ENCODE data around the gene LILRB5. TPM values are rescaled to one million over a fixed set of nuclear protein-coding genes. Genes with fewer than 3 reads are reported as not detected.

LILRB5 gene
- total RNA-seq, 1 experiment from 2014 or later: 0.07 TPM

- Mint-ChIP-seq H3K27ac (no peak overlapping the region), H3K9me3 (no peaks in the 10 kb centered on the region), H3K36me3 (no peaks in the 10 kb centered on the region), H3K4me3 (no peak overlapping the region), H3K4me1 (no peaks in the 10 kb centered on the region), H3K27me3 (ENCODE audit: low read depth) (peaks cover 32% of the 10 kb centered on the region)
- no peak for TF ChIP-seq ATF6 (CRISPR knock-in tag; IDR thresholded peaks at IDR 0.05)
- no peak for TF ChIP-seq CTCF (IDR thresholded peaks at IDR 0.05)
- no peak for TF ChIP-seq RORB (CRISPR knock-in tag; IDR thresholded peaks at IDR 0.05)
- no peak for TF ChIP-seq MLX (CRISPR knock-in tag; IDR thresholded peaks at IDR 0.05)
- TF ChIP-seq, protein P1, sequence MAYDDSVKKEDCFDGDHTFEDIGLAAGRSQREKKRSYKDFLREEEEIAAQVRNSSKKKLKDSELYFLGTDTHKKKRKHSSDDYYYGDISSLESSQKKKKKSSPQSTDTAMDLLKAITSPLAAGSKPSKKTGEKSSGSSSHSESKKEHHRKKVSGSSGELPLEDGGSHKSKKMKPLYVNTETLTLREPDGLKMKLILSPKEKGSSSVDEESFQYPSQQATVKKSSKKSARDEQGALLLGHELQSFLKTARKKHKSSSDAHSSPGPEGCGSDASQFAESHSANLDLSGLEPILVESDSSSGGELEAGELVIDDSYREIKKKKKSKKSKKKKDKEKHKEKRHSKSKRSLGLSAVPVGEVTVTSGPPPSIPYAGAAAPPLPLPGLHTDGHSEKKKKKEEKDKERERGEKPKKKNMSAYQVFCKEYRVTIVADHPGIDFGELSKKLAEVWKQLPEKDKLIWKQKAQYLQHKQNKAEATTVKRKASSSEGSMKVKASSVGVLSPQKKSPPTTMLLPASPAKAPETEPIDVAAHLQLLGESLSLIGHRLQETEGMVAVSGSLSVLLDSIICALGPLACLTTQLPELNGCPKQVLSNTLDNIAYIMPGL (CRISPR knock-in tag; IDR thresholded peaks at IDR 0.05): no peak
- TF ChIP-seq MAX (CRISPR knock-in tag; IDR thresholded peaks at IDR 0.05): no peak
- no peak for TF ChIP-seq RELA (CRISPR knock-in tag; IDR thresholded peaks at IDR 0.05; ENCODE audit: borderline replicate concordance)
- TF ChIP-seq ELF4 (CRISPR knock-in tag; IDR thresholded peaks at IDR 0.05; ENCODE audit: low read depth): no peak
- no peak for TF ChIP-seq CREB1 (CRISPR knock-in tag; IDR thresholded peaks at IDR 0.05)
- no peak for TF ChIP-seq ETV6 (CRISPR knock-in tag; IDR thresholded peaks at IDR 0.05)
- TF ChIP-seq ZNF138 (CRISPR knock-in tag; conservative IDR thresholded peaks at IDR 0.05): no peak
- TF ChIP-seq, protein P2, sequence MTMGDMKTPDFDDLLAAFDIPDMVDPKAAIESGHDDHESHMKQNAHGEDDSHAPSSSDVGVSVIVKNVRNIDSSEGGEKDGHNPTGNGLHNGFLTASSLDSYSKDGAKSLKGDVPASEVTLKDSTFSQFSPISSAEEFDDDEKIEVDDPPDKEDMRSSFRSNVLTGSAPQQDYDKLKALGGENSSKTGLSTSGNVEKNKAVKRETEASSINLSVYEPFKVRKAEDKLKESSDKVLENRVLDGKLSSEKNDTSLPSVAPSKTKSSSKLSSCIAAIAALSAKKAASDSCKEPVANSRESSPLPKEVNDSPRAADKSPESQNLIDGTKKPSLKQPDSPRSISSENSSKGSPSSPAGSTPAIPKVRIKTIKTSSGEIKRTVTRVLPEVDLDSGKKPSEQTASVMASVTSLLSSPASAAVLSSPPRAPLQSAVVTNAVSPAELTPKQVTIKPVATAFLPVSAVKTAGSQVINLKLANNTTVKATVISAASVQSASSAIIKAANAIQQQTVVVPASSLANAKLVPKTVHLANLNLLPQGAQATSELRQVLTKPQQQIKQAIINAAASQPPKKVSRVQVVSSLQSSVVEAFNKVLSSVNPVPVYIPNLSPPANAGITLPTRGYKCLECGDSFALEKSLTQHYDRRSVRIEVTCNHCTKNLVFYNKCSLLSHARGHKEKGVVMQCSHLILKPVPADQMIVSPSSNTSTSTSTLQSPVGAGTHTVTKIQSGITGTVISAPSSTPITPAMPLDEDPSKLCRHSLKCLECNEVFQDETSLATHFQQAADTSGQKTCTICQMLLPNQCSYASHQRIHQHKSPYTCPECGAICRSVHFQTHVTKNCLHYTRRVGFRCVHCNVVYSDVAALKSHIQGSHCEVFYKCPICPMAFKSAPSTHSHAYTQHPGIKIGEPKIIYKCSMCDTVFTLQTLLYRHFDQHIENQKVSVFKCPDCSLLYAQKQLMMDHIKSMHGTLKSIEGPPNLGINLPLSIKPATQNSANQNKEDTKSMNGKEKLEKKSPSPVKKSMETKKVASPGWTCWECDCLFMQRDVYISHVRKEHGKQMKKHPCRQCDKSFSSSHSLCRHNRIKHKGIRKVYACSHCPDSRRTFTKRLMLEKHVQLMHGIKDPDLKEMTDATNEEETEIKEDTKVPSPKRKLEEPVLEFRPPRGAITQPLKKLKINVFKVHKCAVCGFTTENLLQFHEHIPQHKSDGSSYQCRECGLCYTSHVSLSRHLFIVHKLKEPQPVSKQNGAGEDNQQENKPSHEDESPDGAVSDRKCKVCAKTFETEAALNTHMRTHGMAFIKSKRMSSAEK (CRISPR knock-in tag; IDR thresholded peaks at IDR 0.05; ENCODE audit: borderline replicate concordance): no peak
- ATAC-seq: no peak
- no peak for DNase-seq (ENCODE audit: low spot score)
- ChIA-PET CTCF (interaction anchor here (0.6 to 1.0 kb wide), 3 partner anchors 18 to 78 kb away, joined by 3 to 4 read pairs (median 3); no protein-coding TSS in a partner anchor), POLR2A (no interaction called here)
These were observed 9.0 kb downstream of the LILRB5 start for GRCh38 chr19:54248016-54248601.
